Hindlimb muscle (tissue), 1 donor: ENCODE data around the gene SH3PXD2B. TPM values are rescaled to one million over a fixed set of nuclear protein-coding genes. Genes with fewer than 3 reads are reported as not detected.
"Not testable (repeated sequence)": the region's sequence is repeated elsewhere in the genome, so short reads cannot be mapped to it uniquely, and the experiment has no call there.

Experiments used
- DNase-seq: peaks from one replicate; pipeline ENCODE4 v3.0.0-alpha.2; 2013
- polyA plus RNA-seq: library from polyadenylated mRNA; unstranded; fragments of 120-200 nt; gene quantifications from one replicate; pipeline ENCODE4 v1.2.1, GENCODE V29; 2013; ENCODE audit not compliant: insufficient read length

SH3PXD2B gene
- polyA plus RNA-seq, 1 donor = 31.8 TPM

- DNase-seq = no peak
Measured at GRCh38 chr5:172365948-172366608, 88.2 kb downstream of the SH3PXD2B start.

- no peak for DNase-seq
Measured at GRCh38 chr5:172364773-172365172, 89.6 kb downstream of the SH3PXD2B start.

DNA sequence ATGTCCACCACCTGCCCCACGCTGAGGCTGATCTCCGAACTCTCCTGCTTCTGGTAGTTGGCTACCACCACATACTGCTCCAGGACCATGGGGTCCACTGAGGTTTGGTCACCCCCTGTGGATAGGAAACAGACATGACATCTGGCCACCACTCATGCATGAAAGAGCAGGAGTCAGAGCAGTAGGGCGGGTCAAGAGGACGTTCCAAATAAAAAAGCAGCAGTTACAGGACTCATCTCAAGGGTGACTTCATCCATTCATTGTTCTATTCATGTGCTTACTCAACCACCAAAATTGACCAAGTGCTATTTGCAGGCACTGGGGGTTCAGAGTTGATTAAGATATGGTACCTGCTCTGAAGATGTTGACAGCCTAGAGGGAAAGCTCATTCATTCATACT lies 91.6 kb downstream of the SH3PXD2B start:
- DNase-seq = no peak

DNA sequence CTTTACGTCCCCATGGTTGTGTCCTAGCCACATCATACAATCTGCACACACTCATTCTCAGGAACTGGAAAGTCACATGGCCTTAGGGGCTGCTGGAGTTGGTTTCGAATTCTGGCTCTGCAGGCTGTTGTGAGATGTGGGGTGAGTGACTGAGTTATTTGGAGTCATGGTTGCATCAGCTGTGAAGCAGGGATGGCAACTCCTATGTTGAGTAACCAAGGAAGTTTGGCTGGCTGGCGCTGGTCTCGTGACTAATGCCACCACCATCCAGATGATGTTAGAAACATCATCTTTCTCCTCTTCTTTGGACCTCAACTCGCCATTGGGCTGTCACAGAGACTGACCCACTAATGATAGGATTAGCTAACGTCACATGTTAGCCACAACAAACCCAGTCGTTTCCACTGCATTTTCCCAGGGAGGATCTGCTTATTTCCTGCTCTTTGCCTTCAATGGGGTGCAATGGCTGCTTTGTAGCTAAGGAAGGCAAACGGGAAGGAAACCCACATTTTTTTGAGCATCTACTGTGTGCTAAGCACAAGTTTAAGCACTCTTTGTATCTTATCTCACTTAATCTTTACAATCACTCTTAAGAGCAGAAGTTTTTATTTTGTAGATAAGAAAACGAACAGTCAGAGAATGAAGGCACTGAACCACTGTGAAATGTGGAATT lies 92.6 kb downstream of the SH3PXD2B start:
- no peak for DNase-seq

DNA sequence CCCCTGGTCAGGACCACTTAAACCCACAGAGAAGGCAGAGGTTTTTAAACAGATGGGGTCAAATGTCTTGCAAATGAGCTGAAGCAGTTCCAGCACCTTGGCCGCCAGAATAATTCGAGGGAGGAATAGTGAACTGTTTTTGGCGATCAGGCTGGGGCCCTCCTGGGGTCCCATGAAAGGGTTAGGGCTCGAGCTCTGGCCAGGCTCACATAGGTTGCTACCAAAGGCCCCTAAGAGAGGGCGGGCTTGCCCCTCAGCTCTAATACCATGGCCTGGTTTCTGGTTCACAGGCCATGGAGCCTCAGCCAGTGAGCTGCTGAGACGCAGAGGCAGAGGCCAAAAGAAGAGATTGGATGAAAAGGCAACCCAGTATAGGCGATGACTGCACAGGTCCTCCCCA lies 96.0 kb downstream of the SH3PXD2B start:
- DNase-seq = no peak

DNA sequence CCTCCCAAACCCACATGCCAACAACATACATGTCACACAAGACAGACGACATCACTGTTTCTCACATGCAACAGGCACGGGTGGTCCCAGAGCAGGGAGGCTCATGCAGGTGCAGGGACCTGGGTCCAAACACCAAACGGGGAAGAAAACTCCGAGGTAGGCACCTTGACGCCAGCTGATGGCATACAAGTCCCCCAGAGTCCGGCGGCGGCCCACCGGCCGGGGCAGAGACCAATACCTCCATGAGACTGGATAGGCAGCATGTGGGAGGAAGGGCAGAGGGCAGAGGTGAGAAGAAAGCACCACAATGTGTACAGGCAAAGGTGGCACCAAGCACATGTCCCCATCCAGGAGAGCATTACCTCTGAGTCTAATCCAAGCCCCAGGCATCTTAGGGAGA lies 97.8 kb downstream of the SH3PXD2B start:
- no peak for DNase-seq

DNA sequence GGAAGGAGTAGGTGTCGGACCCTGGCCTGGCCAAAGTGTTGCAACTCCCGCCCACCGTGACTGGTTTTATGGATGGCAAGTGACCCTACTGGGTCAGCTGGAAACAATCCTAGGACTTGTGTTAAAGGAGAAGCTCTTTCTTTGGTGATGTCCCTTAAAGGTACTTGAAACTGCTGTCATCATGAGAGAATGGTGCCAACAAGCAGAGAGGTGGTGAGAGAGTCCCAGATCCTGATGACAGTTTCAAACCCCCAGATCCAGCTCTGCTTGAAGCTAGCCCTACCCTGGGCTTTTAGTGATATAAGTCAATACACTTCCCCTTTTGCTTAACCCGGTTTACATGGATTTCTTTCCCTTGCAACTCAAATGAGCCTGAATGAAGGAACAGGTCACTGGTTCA lies 98.3 kb downstream of the SH3PXD2B start:
- no peak for DNase-seq

- no peak for DNase-seq
Measured at GRCh38 chr5:172353846-172354245, 100.5 kb downstream of the SH3PXD2B start.

DNA sequence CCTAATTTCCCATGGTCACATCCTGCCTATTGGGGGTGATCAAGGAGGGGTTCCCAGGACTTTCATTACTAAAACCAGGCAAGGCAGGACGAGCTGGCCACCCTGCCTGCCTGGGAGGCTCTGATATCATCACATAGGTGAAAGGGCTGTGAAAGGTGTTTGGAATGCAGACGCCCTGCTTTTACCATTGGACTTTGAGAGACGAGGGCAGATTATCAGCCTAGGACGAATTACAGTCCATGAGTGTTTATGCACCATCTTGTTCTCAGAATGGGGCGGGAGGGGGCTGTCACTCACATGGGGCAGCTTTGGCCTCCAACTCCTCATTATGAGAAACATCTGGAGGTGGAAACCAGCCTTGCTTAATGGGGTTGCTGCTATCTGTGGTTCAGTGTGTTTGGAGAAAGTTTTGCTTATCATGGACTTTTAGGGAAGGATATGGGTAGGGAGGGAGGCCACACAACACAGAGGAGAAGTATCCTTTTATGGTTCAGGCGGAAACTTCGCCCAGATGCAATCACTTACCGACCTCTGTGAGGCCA lies 101.0 kb downstream of the SH3PXD2B start:
- no peak for DNase-seq

GRCh38 chr5:172352526-172352925 lies 101.8 kb downstream of the SH3PXD2B start:
- not testable (repeated sequence) for DNase-seq

DNA sequence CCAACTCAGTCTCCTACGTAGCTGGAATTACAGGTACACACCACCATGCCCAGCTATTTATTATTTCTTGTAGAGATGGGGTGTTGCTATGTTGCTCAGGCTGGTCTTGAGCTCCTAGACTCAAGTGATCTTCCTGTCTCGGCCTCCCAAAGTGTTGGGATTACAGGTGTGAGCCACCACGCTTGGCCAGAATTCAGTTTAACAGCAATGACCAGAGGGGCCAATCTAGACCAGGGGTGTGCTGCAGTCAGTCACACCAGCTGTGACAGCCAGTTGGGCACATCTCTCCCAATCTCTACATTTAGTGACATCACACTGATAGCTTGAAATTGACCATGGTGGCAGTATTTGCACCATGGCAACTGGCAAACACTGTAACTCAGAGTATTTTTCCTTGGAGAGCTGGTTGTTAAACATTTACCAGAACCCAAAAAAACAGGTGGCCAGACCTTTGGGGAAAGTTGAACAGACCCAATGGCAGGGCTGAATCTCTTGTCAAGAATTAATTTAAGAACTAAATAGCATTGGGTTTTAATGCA lies 103.0 kb downstream of the SH3PXD2B start:
- no peak for DNase-seq

GRCh38 chr5:172350212-172351181 lies 103.8 kb downstream of the SH3PXD2B start:
- DNase-seq = no peak

DNA sequence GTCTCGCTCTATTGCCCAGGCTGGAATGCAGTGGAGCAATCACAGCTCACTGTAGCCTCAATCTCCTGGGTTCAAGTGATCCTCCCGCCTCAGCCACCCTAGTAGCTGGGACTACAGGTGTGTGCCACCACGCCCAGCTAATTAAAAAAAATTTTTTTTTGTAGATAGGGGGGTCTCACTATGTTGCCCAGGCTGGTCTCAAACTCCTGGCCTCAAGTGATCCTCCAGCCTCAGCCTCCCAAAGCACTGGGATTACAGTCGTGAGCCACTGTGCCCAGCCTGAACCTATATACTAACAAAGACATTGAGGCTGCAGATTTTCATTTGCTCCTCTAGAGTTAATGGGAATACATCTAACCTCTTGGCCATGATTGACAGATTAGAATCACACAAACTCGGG lies 105.6 kb downstream of the SH3PXD2B start:
- not testable (repeated sequence) for DNase-seq

- DNase-seq = no peak
Measured at GRCh38 chr5:172348084-172348483, 106.2 kb downstream of the SH3PXD2B start.

DNA sequence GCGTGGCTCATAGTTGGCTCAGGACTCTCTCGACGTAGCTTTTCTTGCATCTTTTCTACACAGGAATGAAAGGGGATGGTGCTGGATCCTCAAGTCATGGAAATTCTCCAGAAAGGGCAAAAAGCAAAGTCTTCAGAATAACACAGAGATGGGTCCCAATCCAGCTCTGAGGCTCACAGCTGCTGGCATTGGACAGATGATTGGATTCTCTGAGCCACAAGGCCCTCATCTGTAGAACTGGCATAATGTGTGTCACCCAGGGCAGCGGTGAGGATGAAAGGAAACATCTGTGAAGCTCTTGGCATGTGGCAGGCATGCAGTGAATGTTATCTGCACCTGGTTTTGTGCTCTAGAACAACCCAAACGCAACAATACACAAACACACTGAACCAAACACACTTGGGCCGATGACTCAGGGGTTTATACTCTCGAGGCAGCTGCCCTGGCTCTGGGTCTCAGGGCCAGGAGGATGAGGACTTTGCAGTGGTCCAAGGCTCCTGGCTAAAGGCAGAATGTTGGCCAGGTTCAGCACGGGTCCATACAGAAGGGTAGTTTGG lies 106.8 kb downstream of the SH3PXD2B start:
- no peak for DNase-seq

GRCh38 chr5:172345881-172346280 lies 108.4 kb downstream of the SH3PXD2B start:
- DNase-seq = no peak

GRCh38 chr5:172344855-172345409 lies 109.4 kb downstream of the SH3PXD2B start:
- no peak for DNase-seq

GRCh38 chr5:172343741-172344140 lies 110.6 kb downstream of the SH3PXD2B start:
- DNase-seq = no peak

DNA sequence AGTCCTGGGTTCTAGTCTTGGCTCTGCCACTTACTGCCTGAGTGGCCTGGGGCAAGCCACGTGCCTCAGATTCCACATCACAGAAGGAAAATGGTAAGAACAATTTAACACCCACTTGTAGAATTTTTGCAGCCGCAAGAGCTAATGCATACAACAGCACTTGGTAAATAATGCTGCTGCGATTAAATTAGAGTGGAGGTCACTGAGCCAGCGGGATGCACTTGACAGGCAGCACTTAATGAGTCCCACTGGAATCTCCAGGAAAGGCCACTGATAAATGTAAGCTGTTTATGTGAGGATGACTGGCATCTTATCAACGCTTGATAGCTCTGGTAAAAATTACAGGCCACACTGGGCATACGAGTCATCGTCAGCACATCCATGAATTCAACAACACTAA lies 111.4 kb downstream of the SH3PXD2B start:
- DNase-seq = no peak

- no peak for DNase-seq
Measured at GRCh38 chr5:172339264-172340180, 114.8 kb downstream of the SH3PXD2B start.
